DND-41 (cell line): Measurements from ENCODE around the gene SIRT2.

ENCODE experiments used
- CTCF ChIP-seq: IDR thresholded peaks from 2 replicates; pipeline ENCODE4 v1.5.1; 2012; ENCODE audit warnings: borderline replicate concordance, low read length, moderate library complexity, mild to moderate bottlenecking; ENCODE audit not compliant: poor library complexity, severe bottlenecking; ENCODE audit errors: extremely low read depth
- EZH2 ChIP-seq: IDR thresholded peaks from 3 replicates; pipeline ENCODE4 v1.6.1; 2012; ENCODE audit warnings: borderline replicate concordance, low read depth, mild to moderate bottlenecking, moderate library complexity, low read length, inconsistent platforms; ENCODE audit not compliant: severe bottlenecking

- no peak for TF ChIP-seq CTCF
- TF ChIP-seq EZH2 = no peak
Measured at GRCh38 chr19:38921420-38922274, 22.2 kb upstream of the SIRT2 start.
